ENCODE results near the gene ZC3H12D.

ZC3H12D gene

DNA sequence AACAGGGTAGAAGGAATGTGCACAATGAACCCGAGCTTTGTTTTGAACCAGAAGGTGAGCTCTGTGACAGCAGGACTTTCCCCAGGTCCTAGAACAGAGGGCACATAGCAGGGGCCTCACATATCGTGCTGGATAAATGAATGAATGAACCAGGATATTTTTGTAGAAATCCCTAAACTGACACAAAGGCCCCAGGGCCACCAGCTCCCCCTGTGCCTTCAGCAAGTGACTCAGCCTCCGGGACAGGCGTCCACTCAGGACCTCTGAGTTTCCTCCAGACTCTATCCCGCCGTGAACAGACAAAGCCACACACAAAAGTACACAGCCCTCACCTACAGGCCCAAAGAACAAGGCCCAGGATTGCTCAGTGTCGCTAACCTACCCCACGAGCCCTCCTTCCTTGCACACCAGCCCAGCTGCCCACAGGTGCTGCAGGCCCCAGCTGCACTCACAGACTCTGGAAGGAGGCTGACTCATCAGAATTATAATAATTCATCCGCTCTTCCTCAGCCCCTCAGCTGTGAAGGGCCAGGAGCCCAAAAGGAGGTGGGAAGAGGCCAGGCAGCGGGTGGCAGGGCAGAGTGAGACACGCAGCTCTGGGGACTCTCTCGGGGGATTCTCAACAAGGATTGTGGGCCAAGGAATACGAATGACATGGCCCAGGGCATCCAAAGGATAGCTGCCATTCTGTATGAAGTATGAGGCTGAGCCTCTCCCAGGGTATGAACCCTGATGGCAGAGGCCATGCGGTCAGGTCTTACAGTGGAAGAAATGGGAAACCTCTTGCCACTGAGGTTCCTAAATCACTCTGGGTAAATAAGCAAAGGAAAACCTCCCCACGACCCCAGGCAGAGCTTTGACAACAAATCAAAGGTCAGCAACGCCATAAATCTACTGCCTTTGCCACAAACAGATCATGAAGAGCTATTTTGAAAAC lies 43.8 kb downstream of the ZC3H12D start:
- DNase-seq: no peak

GRCh38 chr6:149439626-149440025 lies 45.2 kb downstream of the ZC3H12D start:
- no peak for DNase-seq

GRCh38 chr6:149438855-149439254 lies 46.0 kb downstream of the ZC3H12D start:
- DNase-seq: no peak

- DNase-seq: no peak
These were observed 47.6 kb downstream of the ZC3H12D start for GRCh38 chr6:149437212-149437611.

GRCh38 chr6:149436647-149437046 lies 48.2 kb downstream of the ZC3H12D start:
- no peak for DNase-seq

- no peak for DNase-seq
These were observed 48.8 kb downstream of the ZC3H12D start for GRCh38 chr6:149435919-149436586.

- no peak for DNase-seq
These were observed 50.9 kb downstream of the ZC3H12D start for GRCh38 chr6:149433881-149434280.

DNA sequence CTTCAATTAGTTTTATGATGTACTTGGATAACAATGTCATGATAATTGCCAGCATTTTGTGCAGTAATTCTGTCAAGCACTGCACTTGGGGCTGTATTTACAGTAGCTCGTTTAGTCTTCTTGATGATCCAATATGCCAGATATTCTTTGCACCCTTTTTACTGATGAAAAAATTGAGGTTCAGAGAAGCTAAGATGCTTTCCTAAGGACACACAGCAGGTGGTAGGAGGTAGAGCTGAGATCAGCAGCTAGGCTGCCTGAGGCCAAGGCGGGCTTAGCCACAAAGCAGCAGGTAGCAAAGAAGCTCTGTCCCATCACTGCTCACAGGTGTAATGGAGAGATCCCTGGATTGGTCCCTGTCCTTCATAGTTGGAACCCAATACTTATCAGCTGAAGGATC lies 51.4 kb downstream of the ZC3H12D start:
- no peak for DNase-seq

- DNase-seq: peak; percentile 91
These were observed 52.7 kb downstream of the ZC3H12D start for GRCh38 chr6:149431905-149432775.

GRCh38 chr6:149429427-149430360 lies 55.1 kb downstream of the ZC3H12D start:
- no peak for DNase-seq

- DNase-seq: no peak
These were observed 56.2 kb downstream of the ZC3H12D start for GRCh38 chr6:149428606-149429005.

DNA sequence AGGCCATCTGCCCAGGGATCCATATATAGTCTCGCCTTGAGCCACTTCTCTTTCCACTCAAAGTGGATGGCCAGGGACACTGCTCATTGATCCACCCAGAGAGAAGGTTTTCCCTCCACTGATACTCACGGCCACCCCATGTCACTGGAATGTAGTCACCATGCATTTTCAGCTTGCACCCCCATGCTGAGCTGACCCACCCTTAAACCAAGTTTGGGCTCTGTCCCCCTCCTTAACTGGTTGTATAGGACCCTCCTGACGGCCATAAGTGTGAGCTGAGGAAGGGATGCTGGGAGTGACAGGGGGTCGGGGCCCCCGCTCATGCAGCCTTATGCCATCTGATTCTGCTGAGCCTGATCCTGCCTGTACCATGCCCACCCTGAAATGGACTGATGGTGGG lies 59.1 kb downstream of the ZC3H12D start:
- no peak for DNase-seq

DNA sequence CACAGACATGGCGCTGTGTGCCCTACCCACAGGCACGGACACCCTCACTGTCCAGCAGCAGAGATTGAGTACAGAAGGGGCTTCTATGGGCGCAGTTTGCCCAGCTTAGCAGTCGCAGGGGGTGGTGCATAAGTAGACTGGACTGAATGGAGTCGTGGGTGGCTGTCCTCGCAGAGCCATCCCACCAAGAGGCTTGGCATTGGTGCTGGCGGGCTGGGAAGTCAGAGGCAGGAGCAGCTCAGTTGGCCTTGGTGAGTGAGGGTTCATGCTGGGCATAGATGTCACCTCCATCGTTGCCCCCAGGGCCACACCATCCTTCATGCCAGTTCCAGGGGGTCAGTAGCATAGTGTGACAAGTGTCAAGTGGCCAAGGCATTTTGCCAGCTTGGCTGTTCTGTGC lies 59.6 kb downstream of the ZC3H12D start:
- DNase-seq: no peak

DNA sequence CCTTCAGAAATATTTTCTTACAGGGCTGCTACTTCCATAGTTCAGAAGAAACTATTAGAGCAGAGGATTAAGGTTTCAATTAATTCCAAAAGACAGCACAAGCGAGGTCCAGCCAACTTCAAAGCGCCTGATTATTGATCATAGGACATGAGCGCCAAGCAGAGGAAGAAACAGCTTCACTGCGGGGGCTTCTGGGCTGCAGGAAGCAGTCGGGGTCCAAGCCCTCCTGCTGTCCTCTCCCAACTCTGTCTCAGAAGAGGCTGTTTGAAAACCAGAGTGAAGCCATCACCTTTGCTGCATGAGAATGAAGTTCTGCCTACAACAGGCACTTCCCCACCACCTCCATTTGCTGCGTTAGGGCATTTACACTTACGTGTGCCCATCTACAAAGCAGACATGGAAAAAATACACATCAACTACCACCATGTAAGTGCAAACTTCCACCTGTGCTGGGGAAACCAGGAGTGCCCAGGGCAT lies 60.8 kb downstream of the ZC3H12D start:
- no peak for DNase-seq

DNA sequence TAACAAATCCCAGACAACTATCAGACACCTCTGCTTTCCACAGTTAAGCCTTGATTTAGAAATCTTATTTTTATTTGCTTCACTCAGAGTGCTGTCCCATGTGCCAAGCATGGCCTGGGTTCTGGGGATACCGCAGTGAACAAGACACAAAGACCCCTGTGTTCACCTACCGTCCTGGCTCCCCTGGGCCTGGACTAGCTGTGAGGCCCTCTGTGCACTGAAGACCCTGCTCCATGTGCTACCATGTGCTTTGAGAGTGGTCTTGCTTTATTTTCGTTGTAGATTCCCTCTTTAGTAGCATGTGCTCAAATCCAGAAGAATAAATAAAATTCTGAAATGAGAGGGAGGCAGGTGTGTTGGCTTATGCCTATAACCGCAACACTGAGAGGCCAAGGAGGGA lies 62.2 kb downstream of the ZC3H12D start:
- no peak for DNase-seq

DNA sequence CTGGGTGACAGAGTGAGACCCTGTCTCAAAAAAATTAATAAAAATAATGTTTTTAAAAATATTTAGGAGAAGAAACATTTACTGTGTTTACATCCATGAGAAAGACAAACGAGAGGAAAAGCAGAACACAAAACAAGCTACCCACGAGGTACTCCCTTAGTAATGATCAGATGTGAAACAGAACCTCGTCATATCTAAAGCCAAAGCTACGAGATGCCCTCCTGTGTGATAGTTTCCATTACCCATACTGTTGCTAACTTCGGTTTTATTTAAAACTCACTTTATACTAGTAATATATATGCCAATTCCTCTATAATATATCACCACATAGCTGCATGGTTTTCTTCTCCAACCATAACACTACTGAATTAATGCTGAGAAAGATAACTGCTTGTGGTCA lies 63.7 kb downstream of the ZC3H12D start:
- no peak for DNase-seq

DNA sequence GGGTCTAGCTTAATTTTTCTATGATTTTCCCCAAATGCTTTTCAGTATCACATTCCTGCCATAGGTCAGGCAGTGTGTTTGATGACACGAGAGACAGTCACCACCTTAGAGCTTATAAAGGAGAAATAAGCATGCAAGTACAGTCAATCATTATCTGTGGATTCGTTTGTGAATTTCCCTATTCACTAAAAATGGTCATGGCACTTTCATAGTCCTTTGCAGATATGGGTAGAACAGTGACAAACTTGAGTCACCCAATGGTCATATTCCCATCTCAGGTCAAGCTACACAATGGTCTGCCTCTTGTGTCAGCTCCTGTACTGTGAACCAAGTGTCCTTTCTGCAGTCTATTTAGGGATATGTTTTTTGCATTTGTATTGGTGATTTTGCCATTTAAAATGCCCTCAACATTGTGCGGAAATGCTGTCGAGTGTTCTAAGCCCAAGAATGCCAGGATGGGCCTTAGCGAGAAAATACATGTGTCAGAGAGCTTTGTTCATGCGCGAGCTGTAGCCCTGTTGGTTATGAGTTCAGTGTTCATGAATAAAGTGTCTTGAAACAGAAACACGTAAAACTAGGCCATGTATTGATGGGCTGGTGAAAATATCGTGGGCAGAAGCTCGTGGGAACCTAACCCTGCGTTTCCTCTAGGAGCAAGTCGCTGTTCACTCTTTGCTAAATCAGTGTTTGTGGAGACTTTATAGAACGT lies 65.0 kb downstream of the ZC3H12D start:
- no peak for DNase-seq

GRCh38 chr6:149414821-149415220 lies 70.0 kb downstream of the ZC3H12D start:
- DNase-seq: no peak

GRCh38 chr6:149414009-149414408 lies 70.8 kb downstream of the ZC3H12D start:
- DNase-seq: no peak

DNA sequence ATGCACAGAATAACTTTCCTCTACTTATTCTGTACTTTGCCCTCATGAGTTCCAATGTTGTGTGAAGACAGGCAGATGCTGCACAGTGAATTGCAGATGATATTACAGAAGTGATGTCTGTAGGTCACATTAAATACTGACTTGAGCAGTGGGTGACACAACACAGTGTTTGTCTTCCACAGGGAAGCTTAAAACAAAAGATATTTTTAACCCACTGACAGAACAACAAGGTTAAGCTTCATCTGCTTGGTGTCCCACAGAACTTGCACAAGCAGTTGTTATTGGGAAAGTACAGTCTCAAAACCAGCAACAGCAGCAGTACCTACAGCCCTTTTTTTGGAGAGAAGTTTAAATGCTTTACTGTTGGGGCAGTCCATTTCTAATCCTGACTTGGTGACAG lies 74.3 kb downstream of the ZC3H12D start:
- DNase-seq: no peak

- DNase-seq: no peak
These were observed 75.2 kb downstream of the ZC3H12D start for GRCh38 chr6:149409617-149410016.

Measured in activated CD4-positive, CD25-positive, alpha-beta regulatory T cell treated with anti-CD3 and anti-CD28 coated beads, Interleukin-2, amount 50 U/mL, for 72 hours (primary cell).